NCI-H1105 (cell line): Measurements from ENCODE around the gene TMEM247.

ENCODE experiments used
- DNase-seq: peaks from one replicate; lab custom pipeline; 2025; lab: John Stamatoyannopoulos, UW

Gene TMEM247

DNA sequence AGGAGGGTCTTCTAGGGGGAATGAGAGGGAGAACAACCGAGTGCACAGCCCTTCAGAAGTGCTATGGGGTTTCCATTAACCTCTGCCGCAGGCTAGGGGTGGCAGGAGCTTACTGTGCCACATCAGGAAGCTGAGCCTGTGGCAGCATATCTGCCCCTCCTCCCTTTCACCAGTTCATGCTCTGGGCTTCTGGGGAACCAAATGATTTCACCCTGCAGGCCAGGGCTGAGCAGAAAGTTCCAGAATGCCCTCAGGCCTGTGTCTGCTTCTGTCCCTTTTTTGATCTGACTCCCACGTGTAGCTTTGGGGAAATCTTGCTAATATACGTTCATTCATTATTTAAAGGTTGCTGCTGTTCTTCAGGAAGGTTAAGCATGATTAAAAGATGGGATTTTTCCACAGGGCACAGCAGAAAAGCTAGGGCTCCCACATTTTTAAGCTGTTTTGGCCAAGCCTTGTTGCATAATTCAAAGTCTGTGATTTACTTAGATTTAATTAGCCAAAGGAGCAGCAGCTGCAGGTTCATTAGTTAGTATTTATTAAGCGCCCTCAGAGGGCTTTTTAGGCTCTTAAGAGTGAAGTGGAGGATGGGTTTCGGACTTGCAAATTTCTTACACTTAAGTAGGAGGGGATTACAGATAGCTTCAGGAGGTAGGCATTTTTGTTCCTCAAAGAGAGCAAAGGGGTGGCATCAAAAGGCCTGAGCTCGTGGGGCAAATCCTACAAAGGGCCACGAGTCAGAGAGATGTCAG, 10.2 kb downstream of the TMEM247 start:
- no peak for DNase-seq

DNA sequence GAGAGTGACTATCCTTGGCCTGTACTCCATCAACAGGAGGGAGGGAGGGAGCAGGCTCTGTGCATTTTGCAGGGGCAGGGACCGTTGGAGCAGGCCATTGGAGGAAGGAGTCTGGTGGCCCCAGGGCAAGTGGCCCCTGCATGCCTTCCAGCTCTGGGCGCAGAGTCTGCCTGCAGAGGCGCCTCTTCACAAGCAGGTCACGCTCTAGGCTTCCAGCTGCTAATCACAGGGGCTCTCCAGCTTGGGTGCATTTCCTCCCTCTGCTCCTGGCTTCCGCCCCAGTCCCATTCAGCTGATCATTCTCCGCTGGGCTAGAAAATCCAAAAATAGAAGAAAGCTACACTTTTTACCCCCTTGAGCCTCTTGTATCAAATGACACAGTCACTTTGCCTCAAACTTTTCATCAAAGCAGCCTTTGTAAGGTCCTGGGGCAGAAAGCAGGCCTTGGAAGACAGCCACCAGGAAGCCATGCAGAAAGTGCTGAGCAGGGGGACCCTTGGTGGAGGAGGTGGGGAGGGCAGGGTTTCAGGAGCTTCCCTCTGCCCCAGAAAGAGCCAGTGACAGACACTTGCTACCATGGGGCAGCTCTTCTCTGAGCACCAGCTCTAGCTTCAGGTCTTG, 11.3 kb downstream of the TMEM247 start:
- DNase-seq: no peak

DNA sequence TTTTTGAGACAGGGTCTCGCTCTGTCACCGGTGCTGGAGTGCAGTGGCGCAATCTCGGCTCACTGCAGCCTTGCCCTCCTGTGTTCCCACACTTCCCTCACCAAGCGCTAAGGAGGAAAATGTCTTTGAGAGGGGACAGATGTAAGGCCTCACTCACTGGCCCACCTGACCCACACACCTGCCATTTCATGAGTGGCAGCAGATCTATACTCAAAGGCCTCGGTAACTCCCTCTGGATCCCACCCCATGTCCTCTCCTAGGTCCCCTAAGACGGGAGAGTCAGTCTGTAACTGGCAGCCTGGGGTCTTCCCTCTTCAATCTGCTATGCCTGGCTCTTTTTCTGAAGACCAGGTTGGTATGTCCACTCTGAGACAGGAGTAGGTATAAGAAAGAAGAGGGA, 12.9 kb downstream of the TMEM247 start:
- DNase-seq: no peak

DNA sequence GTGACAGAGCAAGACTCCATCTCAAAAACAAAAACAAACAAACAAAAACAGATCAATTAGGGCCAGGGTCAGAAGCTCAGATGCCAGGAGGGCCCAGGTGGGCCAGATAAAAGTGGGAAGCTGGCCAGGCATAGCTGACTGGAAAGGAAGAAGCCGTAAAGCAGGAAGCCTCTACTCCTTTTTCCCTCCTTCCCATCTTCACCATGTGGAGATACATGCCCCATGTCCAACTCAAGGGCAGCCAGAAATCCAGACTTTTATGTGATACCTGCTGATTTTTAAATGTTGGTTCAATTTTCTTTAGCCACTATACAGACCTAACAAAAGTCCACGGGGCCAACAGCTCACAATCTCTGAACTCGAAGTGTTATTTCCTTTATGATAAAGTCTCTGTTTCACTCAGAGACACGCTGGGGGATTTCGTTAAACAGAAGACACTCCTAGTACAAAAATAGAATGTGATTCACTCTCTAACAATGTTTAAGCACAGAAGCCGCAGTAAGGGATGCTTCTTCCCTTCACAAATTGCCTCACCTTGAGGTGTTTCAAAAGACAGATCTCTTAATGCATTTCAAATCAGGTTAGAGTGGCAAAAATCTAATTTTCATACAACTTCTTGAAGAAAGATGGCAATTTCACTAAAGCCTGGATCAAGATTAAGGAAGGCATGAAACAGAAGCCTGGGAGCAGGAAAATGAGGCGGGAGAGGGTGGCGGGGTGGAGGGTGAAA, 14.0 kb downstream of the TMEM247 start:
- no peak for DNase-seq

DNA sequence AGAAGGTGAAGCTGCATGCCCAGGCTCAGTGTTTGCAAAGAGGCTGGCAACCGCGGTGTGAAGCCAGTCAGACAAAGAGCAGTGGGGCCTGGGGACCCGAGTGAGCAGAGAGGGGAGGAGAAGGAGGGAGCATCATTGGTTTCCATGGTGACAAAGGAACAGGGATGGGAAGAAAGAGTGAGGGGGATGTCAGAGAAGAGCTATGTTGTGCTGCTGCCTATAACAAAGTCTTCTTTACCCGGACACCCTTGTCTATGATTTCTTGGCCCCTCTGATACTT, 14.5 kb downstream of the TMEM247 start:
- no peak for DNase-seq

DNA sequence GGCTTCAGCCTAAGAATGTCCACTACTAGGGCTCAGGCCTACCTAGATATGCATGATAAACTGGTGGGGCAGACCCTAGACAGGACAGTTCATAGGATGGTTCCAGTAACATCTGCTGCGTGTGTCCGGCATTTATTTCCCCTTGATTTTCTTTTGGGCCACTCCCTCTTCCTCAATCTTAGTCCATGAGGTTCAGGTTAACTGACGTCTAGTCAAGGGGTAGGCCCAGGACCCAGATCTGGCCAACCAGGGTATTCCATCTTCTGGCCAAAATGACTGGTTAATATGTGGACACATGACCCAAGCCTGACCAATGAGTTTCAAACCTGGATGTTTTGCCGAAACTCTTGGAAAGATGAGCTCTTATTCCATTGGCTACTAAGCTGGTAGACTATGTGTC, 15.2 kb downstream of the TMEM247 start:
- no peak for DNase-seq

DNA sequence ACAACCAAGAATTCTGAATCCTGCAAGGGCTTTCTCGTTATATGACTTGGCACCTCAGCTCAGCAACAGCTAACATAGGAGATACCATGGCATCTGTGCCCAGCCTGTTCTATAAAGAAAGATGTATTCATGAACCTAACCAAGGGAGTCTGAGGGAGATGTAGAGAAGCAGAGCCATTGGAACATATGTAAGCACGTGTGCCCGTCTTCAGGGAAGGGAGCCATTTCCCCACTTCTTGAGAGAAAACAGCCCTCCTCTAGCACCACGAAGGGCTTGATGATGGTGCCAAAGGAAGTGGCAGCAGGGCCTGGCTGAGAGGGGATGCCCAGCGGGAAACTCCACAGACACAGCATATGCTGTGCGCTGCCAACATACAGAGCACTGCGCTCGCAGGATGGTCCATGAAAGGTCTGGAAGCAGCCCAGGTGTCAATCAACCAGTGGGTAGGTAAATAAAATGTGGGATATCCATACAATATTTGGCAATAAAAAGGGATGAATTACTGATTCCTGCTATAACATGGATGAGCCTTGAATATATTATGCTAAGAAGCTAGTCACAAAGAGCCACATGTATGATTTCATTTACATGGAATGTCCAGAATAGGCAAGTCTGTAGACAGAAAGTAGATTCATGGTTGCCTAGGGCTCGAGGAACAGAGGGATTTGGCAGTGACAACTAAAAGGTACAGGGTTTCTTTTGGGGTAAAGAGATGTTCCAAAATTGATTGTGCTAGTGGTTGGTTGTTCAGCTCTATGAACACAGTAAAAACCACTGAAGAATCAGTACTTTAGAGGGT, 16.1 kb downstream of the TMEM247 start:
- no peak for DNase-seq

DNA sequence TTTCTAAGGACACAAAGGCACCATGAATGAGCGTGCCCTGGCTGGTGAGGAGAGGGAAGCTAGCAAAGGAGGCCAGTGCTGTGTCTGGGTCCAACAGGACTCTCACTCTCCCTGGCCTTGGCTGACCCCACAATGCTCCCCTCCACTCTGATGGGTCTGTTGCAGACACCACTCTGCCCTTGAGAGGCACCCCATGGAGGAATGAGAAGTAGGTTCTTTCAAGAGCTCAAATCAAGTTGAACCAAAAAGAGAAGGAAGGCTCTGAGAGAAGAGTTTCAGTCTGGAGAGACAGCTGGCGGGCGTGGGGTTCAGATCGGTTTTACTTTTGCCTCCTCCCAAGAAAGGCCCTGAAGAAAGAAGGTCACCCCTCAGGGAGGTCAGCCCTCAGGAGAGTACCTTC, 18.4 kb downstream of the TMEM247 start:
- DNase-seq: no peak

DNA sequence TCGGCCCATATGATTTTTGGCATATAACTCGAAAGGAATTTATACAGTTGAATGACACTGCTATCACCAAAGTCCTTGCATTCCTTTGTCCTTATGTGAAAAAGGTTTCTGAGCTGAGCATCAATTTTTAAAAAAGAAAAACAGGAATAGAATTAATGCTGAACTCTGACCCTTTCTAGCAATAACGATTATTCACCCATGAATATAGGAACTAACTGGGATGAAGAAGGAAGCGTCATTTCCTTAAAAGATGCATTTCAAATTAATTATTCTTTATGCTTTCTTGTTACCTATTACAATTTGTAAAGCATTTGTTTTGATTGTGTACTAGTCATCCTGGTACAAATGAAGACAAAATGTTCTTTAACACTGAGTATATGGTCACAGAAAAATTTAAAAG, 19.3 kb downstream of the TMEM247 start:
- no peak for DNase-seq

DNA sequence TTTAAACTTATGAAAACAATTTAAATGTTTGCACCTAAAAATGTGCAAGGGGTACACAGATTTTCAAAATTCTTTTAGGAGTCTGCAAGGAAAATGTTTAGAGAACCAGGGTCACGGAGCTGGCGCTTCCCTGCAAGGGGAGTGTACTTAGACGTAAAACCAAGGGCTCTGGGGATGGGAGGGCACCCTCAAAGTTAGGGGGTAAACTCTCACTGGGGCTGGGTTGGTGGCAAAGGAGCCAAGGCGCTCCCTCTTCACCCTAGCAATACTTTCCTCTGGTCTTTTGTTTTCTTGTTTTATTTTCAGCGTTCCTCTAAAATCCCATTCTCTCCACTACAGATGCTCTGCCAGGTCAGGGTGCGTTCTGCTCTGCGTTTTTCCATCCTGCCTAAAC, 20.0 kb downstream of the TMEM247 start:
- DNase-seq: no peak

DNA sequence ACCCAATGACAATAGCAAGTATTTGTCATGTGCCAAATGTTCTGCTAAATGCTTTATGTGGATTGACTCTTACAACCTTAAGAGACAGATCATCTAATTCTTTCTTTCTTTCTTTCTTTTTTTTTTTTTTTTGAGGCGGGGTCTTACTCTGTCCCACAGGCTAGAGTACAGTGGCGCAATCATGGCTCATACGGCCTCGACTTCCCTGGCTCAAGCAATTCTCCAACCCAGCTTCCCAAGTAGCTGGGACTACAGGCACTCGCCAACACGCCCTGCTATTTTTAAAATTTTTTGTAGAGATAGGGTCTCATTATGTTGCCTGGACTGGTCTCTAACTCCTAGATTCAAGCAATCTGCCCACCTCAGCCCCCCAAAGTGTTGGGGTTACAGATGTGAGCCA, 21.4 kb downstream of the TMEM247 start:
- DNase-seq: no peak

DNA sequence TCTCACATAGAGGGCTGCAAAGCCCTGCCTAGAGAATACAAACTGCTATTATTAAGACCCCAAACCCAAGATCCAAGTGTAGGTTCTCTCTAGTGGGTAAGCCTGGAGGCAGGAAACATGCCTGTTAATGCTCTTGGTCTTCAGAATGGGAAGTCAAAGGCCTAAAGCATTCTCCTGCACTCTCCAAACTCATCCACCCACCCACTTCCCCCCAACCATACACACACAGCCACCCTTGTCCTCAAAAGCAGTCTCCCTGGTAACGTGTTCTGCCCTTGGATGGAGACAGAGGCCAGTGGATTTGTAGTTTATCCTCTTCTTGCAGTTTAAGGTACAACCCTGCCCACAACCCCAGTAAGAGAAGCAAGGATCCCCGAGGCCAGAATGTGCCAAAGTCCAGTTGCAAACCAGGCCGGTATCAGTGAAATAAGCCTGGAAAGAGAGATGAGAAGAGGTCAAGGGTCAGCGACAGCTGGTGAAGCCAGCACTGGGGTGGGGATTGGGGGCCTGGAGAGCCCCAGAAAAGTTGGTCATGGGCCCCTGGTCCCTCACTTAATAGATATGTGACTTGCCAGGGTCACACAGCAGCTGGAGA, 23.0 kb downstream of the TMEM247 start:
- no peak for DNase-seq

DNA sequence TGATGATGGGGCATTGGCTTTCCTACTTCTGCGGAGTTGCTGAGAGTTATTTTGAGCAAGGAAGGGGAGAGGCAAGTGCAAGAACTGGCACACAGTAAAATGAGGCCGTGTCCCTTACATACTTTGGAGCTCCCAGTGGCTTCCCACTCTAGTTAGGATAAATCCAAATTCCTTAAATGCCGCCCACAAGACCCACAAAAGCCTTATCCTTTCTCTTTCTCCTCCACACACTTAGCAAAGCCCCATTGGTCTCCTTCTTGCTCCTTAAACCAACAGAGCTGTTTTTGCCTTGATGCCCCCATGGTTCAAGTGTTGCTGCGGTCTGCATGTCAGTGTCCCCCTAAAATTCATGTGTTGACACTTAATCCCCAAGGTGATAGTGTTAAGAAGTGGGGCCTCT, 24.3 kb downstream of the TMEM247 start:
- no peak for DNase-seq

DNA sequence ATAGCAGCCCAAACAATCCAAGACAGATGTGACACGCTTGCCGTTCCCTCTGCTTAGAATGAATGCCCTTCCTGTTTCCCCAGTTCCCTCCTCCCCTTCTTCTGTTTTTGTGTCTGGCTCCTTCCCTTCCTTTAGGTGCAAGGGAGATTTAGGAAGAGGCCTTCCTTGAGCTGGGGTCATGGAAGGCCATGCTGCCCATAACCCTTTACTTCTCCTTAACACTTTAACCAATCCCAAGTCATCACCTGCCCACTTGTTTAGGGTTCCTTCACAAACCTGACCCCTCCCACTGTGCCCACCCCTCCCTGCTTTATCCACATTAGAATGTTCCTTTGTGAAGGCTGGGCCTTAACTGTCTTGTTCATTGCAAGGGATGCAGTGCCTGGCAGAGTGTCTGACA, 24.9 kb downstream of the TMEM247 start:
- no peak for DNase-seq

DNA sequence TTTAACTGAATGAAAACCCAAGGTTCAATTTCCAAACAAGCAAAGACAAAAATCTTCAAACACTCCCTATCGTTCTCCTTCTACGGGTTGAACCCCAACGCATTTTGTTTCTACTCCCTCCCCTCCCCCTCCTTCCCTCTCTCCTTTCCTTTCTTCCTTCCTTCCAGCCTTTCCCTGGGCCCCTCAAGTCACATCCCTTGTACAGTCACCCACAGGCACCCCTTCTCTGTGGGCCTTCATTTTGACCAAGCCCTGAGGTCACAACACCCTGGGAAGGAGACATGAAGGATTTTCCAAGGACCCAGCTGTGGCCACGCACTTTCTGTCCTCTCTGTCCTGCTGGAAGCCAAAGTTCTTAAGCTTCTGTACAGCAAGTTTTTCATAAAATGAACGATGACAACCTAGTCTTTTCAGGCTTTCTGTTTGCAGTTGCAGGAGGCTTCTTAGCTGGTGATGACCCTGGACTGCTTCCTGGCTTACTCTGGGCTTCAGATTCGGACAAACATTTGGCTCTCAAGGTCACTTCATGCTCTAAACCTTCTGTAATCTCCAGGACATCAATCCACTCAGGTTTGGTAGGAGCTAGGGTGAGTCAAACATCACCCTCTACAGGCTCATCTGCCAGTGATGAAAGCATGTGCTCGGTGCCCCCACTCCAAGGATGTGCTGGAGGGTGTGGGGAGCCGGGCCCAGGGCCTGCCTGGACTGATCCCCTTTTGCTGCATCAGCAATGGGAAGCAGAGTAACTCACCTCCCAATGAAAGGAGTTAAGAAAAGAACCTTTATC, 25.5 kb downstream of the TMEM247 start:
- DNase-seq: no peak

DNA sequence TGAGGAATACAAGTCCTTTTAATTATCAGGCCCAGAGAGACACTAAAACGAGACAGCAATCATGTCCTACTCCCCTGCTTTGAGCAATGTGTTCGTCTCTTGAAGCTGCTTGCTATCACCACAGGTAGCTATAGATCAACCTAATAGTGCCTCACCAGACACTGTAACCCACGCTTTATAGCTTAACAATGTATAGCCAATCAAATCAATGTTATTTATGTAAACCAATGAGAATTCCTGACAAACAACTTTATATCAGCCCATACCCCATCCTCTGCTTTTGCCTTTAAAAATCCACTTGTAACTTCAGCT, 26.1 kb downstream of the TMEM247 start:
- no peak for DNase-seq

DNA sequence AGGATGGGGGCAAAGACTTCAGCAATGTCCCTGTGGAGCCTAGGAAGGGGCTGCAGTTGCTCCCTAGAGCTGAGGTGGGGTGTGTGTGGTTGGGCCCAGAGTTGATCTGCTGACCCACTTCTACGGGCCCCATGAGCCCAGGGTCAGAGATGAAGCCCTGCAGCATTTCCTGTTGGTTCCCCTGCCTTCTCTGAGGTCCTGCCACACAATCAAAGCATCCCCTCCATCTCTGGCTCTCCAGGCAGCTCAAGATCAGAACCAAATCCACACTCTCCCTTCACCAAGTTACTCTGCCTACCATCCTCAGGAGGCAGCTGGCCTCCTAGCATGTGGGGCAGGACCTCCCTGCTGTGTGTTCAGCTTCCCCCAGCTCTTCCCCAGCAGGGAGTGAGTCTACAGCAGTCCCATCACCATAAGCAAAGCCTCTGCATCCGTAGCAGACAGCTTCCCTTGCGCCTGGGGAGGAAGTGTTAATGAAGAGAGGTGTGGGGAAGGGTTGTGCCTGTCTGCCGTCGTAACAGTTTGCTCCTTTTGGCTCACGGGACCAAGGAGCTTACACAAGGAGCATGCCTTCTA, 26.9 kb downstream of the TMEM247 start:
- no peak for DNase-seq

DNA sequence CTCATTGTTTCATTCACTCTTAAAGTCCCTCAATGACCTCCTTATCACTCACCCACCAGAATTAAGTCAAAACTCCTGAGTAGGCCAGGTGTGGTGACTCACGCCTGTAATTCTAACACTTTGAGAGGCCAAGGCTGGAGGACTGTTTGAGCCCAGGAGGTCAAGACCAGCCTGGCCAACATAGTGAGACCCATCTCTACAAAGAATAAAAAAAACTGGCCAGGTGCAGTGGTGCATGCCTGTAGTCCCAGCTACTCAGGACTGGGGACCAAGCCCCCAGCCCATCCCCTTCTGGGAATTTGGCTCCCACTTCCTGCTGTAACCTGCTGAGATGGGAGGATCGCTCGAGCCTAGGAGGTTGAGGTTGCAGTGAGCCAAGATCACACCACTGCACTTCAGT, 28.9 kb downstream of the TMEM247 start:
- DNase-seq: no peak

DNA sequence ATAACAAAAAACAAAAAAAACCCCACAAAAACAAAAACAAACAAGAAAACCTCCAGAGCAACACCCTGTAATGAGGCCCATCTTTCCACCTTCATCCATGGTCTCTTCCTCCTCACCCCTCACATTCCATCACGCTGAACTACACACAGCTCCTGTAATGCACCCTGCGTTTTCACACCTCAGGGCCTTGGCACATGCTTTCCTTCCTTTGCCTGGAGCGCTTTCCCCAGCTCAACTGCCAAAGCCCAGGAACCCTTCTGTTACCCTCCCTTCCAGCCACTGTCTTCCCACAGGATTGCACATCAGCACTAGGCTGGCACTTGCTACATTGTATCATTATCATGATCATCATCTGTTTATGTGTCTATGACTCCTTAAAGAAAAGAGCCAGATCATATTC, 29.4 kb downstream of the TMEM247 start:
- no peak for DNase-seq

DNA sequence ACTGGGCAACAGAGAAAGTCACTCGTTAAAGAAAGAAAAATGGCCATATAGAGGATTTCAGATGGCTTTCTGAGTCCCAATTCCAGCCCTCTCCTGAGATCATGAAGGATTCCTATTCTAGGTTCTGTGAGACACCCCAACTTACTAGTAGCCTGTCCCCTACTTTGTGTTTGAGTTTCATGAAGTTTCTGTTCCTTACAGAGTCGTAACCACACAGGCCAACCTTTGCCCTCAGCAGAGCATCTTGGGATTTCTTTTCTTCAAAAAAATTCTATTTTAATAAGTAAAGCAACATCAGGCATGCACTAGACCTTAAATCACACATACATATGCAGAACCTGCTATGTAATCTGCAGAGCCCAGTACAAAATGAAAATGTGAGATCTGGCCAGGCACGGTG, 30.4 kb downstream of the TMEM247 start:
- DNase-seq: no peak

DNA sequence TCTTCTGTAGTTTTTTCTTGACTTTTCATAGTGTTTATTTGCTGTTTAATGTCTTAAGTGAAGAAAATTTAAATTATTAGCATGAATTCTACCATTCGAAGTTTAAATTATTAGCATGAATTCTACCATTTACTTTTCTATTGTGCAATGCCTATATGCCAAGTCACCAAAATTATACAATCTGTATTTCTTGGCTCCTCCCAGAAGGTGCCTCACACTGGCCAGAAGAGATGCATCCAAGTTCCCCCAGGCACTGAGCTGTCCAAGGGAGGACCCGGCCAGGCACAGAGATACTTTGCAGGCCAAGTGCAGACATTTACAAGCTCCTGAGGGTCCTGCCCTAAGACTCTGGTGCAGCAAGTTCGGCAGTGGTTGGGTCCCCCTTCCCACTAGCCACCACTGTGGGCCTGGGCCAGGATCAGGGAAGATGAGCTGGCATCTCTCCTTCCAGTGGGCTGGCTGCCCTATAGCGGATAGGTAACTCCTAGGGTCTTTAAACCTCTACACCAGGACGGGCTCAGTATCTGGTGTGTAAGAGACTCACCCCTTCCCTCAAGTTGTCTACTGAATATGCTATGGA, 31.3 kb downstream of the TMEM247 start:
- DNase-seq: no peak
